Inflammatory macrophage treated with lipopolysaccharide for 1 hour (primary cell): ENCODE measurements around the gene FCMR.
A peak's percentile ranks its signal among the peaks of the same experiment; 100 is the strongest.

Experiments used
- DNase-seq, 2 donors: peaks; one replicate each; pipeline ENCODE4 v3.0.0-alpha.2; 2020 to 2022

The FCMR gene

DNA sequence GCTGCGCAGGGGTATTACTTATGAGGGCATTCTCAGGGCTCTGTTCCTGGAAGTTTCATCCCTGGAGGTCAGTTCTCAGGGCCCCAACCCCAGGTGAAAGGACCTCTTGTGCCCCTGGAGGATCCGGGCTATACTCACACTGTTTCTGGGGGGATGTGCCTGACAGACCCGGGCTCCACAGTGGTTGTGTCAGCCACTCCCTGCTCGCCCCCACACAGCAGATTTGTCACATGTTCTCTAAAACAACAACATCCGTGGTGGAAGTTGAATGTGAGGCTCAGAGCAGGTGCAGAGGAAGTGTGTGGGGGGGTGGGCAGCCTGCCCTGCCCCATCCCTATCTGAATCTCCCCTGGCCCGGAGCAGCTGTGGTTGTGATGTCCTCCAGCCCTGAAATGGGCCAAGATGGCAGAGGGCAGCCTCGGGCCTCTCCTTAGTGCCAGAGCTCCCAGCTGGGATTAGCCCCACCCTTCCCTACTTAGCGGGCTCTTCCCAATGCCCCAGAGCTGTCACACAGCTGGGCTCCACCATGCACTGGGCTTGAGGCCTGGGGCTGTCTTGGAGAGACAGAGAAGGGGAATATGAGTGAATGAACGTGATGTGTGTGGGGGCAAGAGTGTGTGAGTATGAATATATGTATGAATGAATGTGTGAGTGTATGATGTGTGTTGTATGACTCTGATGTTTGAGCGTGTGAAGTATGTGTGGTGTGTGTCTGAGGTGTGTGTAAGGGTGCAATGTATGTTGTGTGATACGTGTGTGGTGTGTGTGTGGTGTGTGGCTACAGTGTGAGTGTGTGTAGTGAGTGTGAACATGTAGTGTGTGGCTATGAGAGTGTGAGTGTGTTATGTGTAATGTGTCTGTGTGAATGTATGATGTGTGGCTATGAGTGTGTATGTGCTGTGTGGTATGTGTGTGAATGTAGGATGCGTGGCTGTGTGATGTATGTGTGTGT lies 1.5 kb upstream of the FCMR start:
- DNase-seq, result peak in 1 of 2 donors; percentile 53

- DNase-seq, result no peak
These were observed 783 bp upstream of the FCMR start for GRCh38 chr1:206922524-206922923.

GRCh38 chr1:206918076-206918475 lies 3.7 kb downstream of the FCMR start:
- no peak for DNase-seq

DNA sequence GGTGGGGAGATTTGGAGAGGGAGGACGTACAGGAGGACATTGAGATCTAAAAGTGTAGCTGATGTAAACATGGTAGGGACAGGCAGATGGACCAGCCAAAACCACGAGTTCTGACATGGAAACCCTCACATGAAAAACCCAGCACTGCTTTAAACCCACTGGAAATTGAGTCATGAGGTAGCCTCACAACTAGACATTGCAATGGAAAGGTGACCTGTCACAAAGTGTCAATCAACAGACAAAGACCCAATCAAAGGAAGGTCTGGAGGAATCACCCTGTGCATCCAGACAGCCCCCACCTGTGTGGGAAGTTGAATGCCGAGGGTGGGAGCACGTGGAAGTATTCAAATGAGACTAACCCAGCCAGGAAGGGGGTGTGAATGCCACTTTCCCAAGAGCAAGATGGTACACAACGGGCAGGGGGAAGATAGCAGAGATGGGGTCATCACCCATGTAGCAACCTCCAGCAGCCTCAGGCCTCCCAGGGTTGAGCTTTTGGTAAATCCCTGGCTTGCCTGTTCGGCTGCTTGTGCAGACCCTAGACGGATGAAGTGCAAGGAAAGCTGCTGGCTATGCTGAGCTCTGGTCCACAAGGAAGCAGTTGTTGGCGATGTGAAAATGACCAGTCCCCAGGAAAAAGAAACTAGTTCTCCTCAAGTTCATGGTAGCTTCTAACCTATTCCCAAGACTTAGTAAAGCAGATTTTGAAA lies 5.6 kb downstream of the FCMR start:
- DNase-seq, result no peak

GRCh38 chr1:206915030-206915735 lies 6.6 kb downstream of the FCMR start:
- no peak for DNase-seq

DNA sequence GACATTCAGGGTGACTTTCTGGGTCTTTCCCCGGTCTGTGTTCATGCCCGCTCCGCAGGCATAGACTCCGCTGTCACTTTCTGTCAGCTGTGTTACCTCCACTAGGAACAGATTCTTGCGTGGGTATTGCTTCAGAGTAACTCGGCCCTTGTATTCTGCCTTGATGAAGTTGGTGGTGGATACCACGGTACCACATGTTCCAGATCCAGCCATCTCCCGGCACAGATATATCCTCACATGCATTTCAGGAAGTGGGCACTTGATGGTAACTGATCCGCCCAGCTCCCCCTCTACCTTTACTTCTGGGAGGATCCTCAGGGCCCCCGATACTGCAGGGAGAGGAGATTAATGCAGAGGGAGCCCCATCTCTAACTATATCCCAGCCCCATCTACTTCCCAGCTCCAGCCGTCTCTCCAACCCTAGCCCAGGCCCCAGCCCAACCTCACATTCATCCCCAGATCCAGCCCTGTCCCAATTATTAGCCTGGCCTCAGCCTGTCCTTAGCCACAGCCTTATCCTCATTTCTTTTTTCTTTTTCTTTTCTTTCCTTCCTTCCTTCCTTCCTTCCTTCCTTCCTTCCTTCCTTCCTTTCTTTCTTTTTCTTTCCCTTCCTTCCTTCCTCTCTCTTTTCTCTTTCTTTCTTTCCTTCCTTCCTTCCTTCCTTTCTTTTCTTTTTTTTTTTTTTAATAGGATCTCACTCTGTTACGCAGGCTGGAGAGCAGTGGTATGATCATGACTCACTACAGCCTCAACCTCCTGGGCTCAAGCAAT lies 7.8 kb downstream of the FCMR start:
- DNase-seq, result no peak

- peak; percentile 62 to 93 for DNase-seq
These were observed 9.2 kb downstream of the FCMR start for GRCh38 chr1:206912445-206913095.

DNA sequence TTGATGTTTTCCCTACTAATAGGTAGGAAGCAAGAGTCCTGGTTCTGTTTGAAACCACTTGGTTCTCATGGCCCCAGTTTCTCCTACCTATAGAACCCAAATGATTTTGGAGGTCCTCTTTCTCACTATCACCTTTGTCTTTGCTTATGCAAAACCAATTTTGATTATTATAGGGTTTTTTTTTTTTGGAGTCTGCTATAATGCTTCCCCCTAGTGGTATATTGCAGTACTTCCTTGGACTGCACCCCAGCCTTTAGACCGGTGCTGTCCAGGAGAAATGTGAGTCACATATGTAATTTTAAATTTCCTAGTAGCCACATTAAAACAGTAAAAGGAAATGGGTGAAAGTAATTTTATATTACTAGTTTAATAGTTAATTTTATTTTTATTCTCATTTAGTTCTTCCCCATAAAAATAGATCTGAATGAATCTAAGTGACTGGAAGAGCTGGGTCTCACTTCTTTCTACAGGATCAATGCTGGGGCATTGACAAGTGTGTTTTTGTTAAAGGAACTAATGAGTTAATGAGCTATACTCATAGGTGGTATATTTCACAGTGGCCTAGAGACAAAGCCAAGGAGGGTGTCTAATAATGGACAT lies 10.6 kb downstream of the FCMR start:
- peak; percentile 44 to 74 for DNase-seq

DNA sequence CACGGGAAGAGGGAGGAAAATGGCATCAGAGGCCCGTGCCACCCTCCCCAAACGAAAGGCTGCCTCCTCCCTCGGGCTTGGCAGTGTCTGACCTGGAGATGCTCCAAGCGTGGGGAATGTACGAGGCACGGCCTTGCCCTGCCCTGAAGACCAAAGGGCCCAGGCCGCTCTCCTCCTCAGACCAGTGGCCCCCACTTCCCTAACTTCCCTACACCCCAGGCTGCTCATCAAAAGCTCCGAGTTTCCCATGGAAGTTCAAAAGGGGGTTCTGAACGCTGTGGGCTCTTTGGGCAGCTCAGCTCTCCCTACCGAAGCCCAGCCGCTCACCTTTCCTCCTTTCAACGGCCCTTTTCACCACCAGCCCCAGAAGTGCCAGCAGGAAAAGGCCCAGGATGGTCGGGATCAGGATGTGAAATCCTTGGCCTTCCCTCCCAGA lies 11.8 kb downstream of the FCMR start:
- no peak for DNase-seq

DNA sequence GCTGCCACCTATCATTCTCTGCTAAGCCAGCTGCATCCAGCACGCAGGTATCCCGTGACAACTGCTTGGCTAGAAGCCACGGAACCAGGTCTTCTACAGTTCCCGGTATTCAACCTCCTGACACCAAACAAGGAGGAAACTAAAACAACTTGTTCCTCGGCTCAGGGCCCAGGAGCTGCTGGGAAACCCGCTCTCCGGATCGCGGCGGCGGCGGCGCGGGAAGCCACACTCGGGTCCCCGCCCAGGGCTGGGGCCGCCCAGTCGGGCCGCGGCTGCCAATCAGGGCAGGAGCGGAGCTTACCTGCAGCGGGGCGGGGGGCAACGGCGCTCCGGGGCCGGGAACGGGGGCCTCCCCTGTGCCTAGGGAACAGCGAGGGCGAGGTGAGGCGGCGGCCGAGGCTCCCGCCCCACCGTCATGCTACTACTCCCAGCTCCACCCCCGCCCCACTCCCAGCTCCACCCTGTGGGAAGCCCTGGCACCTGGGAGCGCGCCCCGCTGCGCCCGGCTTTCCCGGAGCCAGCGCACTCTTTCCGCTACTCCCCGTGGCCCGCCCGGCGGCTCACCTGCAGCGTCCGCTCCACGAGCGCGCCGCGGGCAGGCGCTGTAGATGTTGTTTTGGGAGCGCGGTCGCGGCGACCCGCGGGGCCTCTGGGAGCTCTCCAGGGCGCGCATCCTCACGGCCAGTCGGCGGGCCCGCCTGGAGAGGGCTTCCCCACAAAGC lies 12.4 kb downstream of the FCMR start:
- DNase-seq, result no peak

- DNase-seq, result no peak
These were observed 13.7 kb downstream of the FCMR start for GRCh38 chr1:206908038-206908437.

DNA sequence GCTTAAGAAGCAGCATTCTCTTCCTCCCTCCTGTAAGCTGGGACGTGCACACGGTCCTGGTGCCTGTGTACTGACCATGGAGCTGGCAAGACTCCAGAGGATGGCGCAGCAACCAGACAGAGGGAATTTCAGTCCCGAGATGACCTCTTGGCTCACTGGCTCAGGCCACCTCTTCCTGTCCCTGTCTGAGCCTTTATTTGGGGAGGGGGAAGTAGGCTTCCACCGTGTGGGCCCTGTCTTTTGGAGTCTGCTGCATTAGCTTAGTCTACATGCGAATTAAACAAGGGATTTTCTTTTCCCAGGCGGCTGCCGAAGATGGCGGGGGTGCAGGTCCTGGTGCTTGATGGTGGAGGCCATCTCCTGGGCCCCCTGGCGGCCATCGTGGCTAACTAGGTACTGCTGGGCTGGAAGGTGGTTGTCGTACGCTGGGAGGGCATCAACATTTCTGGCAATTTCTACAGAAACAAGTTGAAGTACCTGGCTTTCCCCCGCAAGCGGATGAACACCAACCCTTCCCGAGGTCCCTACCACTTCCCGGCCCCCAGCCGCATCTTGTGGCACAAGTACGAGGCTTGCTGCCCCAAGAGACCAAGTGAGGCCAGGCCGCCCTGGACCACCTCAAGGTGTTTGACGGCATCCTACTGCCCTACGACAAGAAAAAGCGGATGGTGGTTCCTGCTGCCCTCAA lies 14.3 kb downstream of the FCMR start:
- DNase-seq, result no peak

GRCh38 chr1:206905295-206906164 lies 16.2 kb downstream of the FCMR start:
- DNase-seq, result no peak

DNA sequence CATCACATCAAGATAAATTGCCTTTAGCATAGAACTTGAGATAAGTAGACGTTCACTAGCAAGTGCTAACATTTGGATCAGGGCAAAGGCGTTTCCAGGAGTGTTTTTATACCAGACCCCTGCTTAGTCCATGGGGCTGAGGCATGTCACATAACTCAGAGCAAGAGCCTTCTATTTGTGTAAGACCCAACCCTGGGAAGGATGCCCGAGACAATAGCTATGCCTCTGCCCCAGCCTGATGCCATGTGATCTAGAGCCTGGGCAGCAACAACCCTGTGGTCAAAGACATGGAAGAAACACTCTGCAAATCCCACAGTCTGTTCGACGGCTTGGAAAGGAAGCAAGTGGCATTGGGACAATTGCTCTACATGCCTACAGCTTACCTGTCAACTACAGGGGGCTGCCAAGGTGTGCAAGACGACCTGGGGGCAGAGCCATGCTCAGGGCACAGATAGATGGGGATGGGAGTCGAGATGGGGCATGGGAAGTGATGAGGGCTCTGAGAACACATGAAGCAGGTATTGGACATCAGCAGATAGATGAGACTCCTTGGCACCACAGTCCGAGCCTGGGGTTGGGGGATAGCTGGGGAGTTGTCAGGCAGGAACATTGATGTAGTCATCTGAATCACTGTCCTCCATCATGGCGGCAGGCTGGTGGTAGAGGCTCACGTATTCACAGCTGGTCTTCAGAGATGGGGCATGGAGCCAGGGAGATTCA lies 17.2 kb downstream of the FCMR start:
- no peak for DNase-seq

DNA sequence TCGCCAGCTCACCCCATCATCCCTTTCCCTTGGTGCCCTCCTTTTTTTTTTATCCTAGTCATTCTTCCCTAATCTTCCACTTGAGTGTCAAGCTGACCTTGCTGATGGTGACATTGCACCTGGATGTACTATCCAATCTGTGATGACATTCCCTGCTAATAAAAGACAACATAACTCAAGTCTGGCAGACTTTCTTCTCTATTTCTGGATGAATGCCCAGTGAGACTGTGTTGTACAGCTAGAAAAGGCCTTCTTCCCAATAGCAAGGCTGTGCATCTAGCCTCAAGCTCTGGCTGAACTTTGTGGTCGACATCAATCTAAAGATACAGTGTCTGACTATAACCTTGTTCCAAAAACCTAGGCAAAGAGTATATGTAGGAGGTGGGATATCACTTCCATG lies 18.1 kb downstream of the FCMR start:
- no peak for DNase-seq

GRCh38 chr1:206902702-206903101 lies 19.0 kb downstream of the FCMR start:
- DNase-seq, result no peak

DNA sequence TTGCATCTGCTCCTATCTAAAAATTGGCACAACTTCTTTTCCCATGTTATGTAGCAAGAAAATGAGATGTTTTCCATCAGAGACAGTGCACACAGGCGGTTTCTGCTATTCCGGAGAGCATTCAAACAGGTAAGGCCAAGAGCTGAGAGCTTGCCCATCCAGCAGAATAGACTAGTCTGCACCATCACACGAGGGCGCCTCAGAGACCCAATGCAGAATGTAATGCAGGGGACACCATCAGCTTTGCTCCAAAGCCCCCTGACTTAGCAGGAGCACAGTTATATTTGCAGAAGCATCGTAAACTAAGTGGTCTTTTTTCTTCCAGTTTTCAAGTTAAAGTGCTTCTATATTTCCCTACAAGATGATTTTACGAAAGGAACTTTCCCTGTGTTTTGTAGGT lies 19.8 kb downstream of the FCMR start:
- no peak for DNase-seq

GRCh38 chr1:206900149-206900548 lies 21.6 kb downstream of the FCMR start:
- no peak for DNase-seq

DNA sequence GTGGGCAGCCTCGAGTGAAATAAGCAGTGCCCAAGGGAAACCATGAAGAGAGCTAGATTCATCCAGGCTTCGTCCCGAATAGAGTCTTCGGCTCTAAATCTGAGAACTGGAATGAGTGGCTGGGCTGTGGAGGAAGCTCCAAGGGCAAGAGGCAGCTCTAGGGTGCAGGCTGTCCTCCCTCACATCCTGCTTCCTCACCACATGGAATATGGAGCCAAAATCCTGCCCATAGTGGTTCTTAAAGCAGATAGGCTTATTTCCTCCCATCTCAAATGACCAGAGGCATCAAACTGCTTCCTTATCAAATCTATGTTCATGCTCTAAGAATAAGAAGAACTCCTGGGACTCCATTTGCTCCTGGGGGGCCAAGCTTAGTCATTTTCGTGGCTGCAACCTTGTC lies 22.0 kb downstream of the FCMR start:
- no peak for DNase-seq
